ENCODE measurements around the gene TDRD10.
A peak's percentile ranks its signal among the peaks of the same experiment; 100 is the strongest.

The TDRD10 gene

GRCh38 chr1:154502066-154502743 is at the start of gene TDRD10, which contains the start of gene SHE:
TSS of gene TDRD10 (plus strand) at chr1:154502219. CDS start at chr1:154506904, 4,685 bp downstream.
TSS of gene SHE (minus strand) at chr1:154502412. CDS start at chr1:154502026, 386 bp downstream.
- no peak for DNase-seq (ENCODE audit: low read depth)

GRCh38 chr1:154453161-154453560 is 48.9 kb upstream of the TDRD10 start:
- DNase-seq (ENCODE audit: low read depth): no peak

GRCh38 chr1:154453574-154454352 is 48.3 kb upstream of the TDRD10 start:
- no peak for DNase-seq (ENCODE audit: low read depth)

GRCh38 chr1:154454386-154455120 is 47.5 kb upstream of the TDRD10 start:
- DNase-seq (ENCODE audit: low read depth): no peak

GRCh38 chr1:154456631-154457030 is 45.4 kb upstream of the TDRD10 start:
- DNase-seq (ENCODE audit: low read depth): no peak

GRCh38 chr1:154459080-154459479 is 42.9 kb upstream of the TDRD10 start:
- DNase-seq (ENCODE audit: low read depth): no peak

GRCh38 chr1:154460695-154461260 is 41.2 kb upstream of the TDRD10 start:
- no peak for DNase-seq (ENCODE audit: low read depth)

- peak; percentile 19 for DNase-seq (ENCODE audit: low read depth)
Measured at GRCh38 chr1:154463512-154463990, 38.5 kb upstream of the TDRD10 start.

GRCh38 chr1:154465621-154466195 is 36.3 kb upstream of the TDRD10 start:
- no peak for DNase-seq (ENCODE audit: low read depth)

- DNase-seq (ENCODE audit: low read depth): no peak
Measured at GRCh38 chr1:154466206-154466605, 35.8 kb upstream of the TDRD10 start.

- no peak for DNase-seq (ENCODE audit: low read depth)
Measured at GRCh38 chr1:154466921-154467417, 35.0 kb upstream of the TDRD10 start.

- DNase-seq (ENCODE audit: low read depth): no peak
Measured at GRCh38 chr1:154467434-154468102, 34.5 kb upstream of the TDRD10 start.

- DNase-seq (ENCODE audit: low read depth): no peak
Measured at GRCh38 chr1:154468535-154469250, 33.3 kb upstream of the TDRD10 start.

GRCh38 chr1:154469844-154470560 is 32.0 kb upstream of the TDRD10 start:
- no peak for DNase-seq (ENCODE audit: low read depth)

GRCh38 chr1:154471304-154471703 is 30.7 kb upstream of the TDRD10 start:
- no peak for DNase-seq (ENCODE audit: low read depth)

- no peak for DNase-seq (ENCODE audit: low read depth)
Measured at GRCh38 chr1:154474802-154475201, 27.2 kb upstream of the TDRD10 start.

GRCh38 chr1:154476791-154477190 is 25.2 kb upstream of the TDRD10 start:
- no peak for DNase-seq (ENCODE audit: low read depth)

- DNase-seq (ENCODE audit: low read depth): no peak
Measured at GRCh38 chr1:154478013-154478412, 24.0 kb upstream of the TDRD10 start.

GRCh38 chr1:154478639-154479038 is 23.4 kb upstream of the TDRD10 start:
- DNase-seq (ENCODE audit: low read depth): no peak
